Stimulated activated CD4-positive, alpha-beta T cell treated with anti-CD3 and anti-CD28 coated beads, Interleukin-1b, Interleukin-23, amount 100 ng/mL, for 4 hours (primary cell): ENCODE results near the gene PARK7.

Experiments
- DNase-seq, 2 donors: peaks; one replicate each; pipeline ENCODE4 v3.0.0-alpha.2; 2020; ENCODE audit warnings: low read depth in 2 of 2

Gene PARK7

GRCh38 chr1:8023995-8024313, 62.4 kb downstream of the PARK7 start:
- DNase-seq, result no peak

GRCh38 chr1:8024329-8024728, 62.8 kb downstream of the PARK7 start:
- DNase-seq, result no peak

GRCh38 chr1:8025061-8025670, 63.7 kb downstream of the PARK7 start:
- no peak for DNase-seq

GRCh38 chr1:8025671-8026144, 64.2 kb downstream of the PARK7 start:
- no peak for DNase-seq

GRCh38 chr1:8026153-8026975, 64.9 kb downstream of the PARK7 start, which contains the start of gene ERRFI1:
ERRFI1 (minus strand) TSS chr1:8026309; CDS start chr1:8015619, 10,690 bp downstream.
- peak; percentile 77 to 86 for DNase-seq

- no peak for DNase-seq
Measured at GRCh38 chr1:8026976-8027747, 65.7 kb downstream of the PARK7 start.

GRCh38 chr1:8027748-8028570, 66.4 kb downstream of the PARK7 start:
- DNase-seq, result no peak

GRCh38 chr1:8028571-8028910, 67.0 kb downstream of the PARK7 start:
- DNase-seq, result no peak

- peak in 1 of 2 donors; percentile 30 for DNase-seq
Measured at GRCh38 chr1:8031176-8031785, 69.8 kb downstream of the PARK7 start.

GRCh38 chr1:8032366-8032910, 70.9 kb downstream of the PARK7 start:
- no peak for DNase-seq

- no peak for DNase-seq
Measured at GRCh38 chr1:8033322-8033721, 71.8 kb downstream of the PARK7 start.
